ENCODE results near the gene AMY1C. TPM values are rescaled to one million over a fixed set of nuclear protein-coding genes. Genes with fewer than 3 reads are reported as not detected.
"Not testable (repeated sequence)": the region's sequence is repeated elsewhere in the genome, so short reads cannot be mapped to it uniquely, and the experiment has no call there.

AMY1C gene
- not detected in 2 replicates for total RNA-seq (2012; rRNA removed)

- not testable (repeated sequence) for H3K4me1 ChIP-seq (ENCODE audit: control insufficient read depth, insufficient read depth, low read length)
Measured at GRCh38 chr1:103749598-103749997, at the start of gene AMY1C. Gene AMY1C, plus strand, starts transcription at chr1:103749898. Its CDS starts 572 bp downstream, at chr1:103750470.

DNA sequence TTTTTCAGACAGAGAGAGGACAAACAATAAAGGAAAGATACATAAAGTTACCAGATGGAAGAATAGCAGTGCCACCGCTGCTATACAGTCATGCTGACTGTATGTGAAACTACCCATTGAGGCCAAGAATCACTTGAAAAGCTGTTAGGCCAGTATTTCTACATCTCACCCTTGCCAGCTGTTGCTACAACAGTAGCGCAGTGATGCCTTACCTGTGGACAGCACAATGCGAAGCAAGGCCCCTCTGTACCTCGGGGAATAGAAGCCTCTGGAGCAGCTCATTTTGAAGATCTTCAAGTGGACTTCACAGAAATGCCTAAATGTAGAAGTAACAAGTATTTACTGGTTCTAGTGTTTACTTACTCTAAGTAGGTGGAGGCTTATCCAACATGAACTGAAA, 49.0 kb upstream of the AMY1C start:
- H3K27me3 ChIP-seq (ENCODE audit: control insufficient read depth, insufficient read depth, low read length); H3K4me2 ChIP-seq (ENCODE audit: low read length); H3K9me3 ChIP-seq (replicated peaks; ENCODE audit: low read length); H3K36me3 ChIP-seq (ENCODE audit: insufficient read depth, low read length); H3K4me1 ChIP-seq (ENCODE audit: control insufficient read depth, insufficient read depth, low read length); H3K9ac ChIP-seq (ENCODE audit: low read depth, low read length); H3K4me3 ChIP-seq (ENCODE audit: low read length): not testable (repeated sequence)

More at GRCh38 chr1:103749598-103749997, at the start of gene AMY1C:
- not testable (repeated sequence) for H3K4me2 ChIP-seq (ENCODE audit: low read length); H3K27me3 ChIP-seq (ENCODE audit: control insufficient read depth, insufficient read depth, low read length); H3K36me3 ChIP-seq (ENCODE audit: insufficient read depth, low read length); H3K9me3 ChIP-seq (replicated peaks; ENCODE audit: low read length); H3K9ac ChIP-seq (ENCODE audit: low read depth, low read length); H3K4me3 ChIP-seq (ENCODE audit: low read length)

DNA sequence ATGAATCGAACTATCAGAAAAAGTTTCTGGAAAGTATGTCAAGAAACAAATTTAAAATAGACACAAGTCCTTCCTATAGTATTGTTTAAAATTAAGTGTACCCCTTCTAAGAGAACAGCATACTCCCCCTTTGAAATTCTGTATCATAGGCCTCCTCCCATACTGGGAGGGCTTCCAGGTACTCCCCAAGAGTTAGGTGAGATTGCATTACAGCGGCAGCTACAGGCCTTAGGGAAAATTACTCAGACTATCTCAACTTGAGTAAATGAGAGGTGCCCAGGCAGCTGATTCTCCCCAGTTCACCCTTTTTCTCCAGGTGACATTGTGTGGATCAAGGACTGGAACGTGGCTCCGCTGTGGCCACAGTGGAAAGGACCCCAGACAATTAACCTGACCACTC, 48.4 kb upstream of the AMY1C start:
- H3K27me3 ChIP-seq (ENCODE audit: control insufficient read depth, insufficient read depth, low read length); H3K36me3 ChIP-seq (ENCODE audit: insufficient read depth, low read length); H3K4me1 ChIP-seq (ENCODE audit: control insufficient read depth, insufficient read depth, low read length); H3K4me2 ChIP-seq (ENCODE audit: low read length); H3K4me3 ChIP-seq (ENCODE audit: low read length); H3K9me3 ChIP-seq (replicated peaks; ENCODE audit: low read length); H3K9ac ChIP-seq (ENCODE audit: low read depth, low read length): not testable (repeated sequence)

GRCh38 chr1:103707670-103708069, 42.0 kb upstream of the AMY1C start:
- H3K4me3 ChIP-seq (ENCODE audit: low read length): not testable (repeated sequence)

GRCh38 chr1:103710381-103710780, 39.3 kb upstream of the AMY1C start:
- H3K36me3 ChIP-seq (ENCODE audit: insufficient read depth, low read length); H3K9ac ChIP-seq (ENCODE audit: low read depth, low read length); H3K4me2 ChIP-seq (ENCODE audit: low read length); H3K9me3 ChIP-seq (replicated peaks; ENCODE audit: low read length); H3K27me3 ChIP-seq (ENCODE audit: control insufficient read depth, insufficient read depth, low read length); H3K4me1 ChIP-seq (ENCODE audit: control insufficient read depth, insufficient read depth, low read length); H3K4me3 ChIP-seq (ENCODE audit: low read length): not testable (repeated sequence)

More at GRCh38 chr1:103707670-103708069, 42.0 kb upstream of the AMY1C start:
- not testable (repeated sequence) for H3K36me3 ChIP-seq (ENCODE audit: insufficient read depth, low read length); H3K4me1 ChIP-seq (ENCODE audit: control insufficient read depth, insufficient read depth, low read length); H3K4me2 ChIP-seq (ENCODE audit: low read length); H3K27me3 ChIP-seq (ENCODE audit: control insufficient read depth, insufficient read depth, low read length); H3K9ac ChIP-seq (ENCODE audit: low read depth, low read length); H3K9me3 ChIP-seq (replicated peaks; ENCODE audit: low read length)

- H3K4me1 ChIP-seq (ENCODE audit: control insufficient read depth, insufficient read depth, low read length); H3K9me3 ChIP-seq (replicated peaks; ENCODE audit: low read length); H3K4me3 ChIP-seq (ENCODE audit: low read length); H3K36me3 ChIP-seq (ENCODE audit: insufficient read depth, low read length); H3K4me2 ChIP-seq (ENCODE audit: low read length); H3K9ac ChIP-seq (ENCODE audit: low read depth, low read length); H3K27me3 ChIP-seq (ENCODE audit: control insufficient read depth, insufficient read depth, low read length): not testable (repeated sequence)
Measured at GRCh38 chr1:103717404-103717803, 32.3 kb upstream of the AMY1C start.

- H3K9me3 ChIP-seq (replicated peaks; ENCODE audit: low read length); H3K36me3 ChIP-seq (ENCODE audit: insufficient read depth, low read length); H3K27me3 ChIP-seq (ENCODE audit: control insufficient read depth, insufficient read depth, low read length); H3K4me2 ChIP-seq (ENCODE audit: low read length); H3K9ac ChIP-seq (ENCODE audit: low read depth, low read length); H3K4me3 ChIP-seq (ENCODE audit: low read length); H3K4me1 ChIP-seq (ENCODE audit: control insufficient read depth, insufficient read depth, low read length): not testable (repeated sequence)
Measured at GRCh38 chr1:103721473-103721872, 28.2 kb upstream of the AMY1C start.

DNA sequence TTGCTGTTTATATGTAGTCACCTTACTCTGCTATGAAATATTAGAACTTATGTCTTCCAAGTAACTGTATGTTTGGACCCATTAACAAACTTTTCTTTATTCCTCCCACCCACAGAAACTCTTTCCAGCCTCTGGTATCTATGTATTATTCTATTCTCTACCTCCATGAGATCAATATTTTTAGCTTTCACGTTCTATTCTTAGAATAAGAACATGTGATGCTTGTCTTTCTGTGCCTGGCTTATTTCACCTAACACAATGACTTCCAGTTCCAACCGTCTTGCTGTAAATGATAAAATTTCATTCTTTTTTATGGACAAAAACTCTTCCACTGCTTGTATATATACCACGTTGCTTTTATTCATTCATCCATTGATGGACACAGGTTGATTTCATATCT, 14.4 kb upstream of the AMY1C start:
- not testable (repeated sequence) for H3K9ac ChIP-seq (ENCODE audit: low read depth, low read length); H3K36me3 ChIP-seq (ENCODE audit: insufficient read depth, low read length); H3K27me3 ChIP-seq (ENCODE audit: control insufficient read depth, insufficient read depth, low read length); H3K4me1 ChIP-seq (ENCODE audit: control insufficient read depth, insufficient read depth, low read length); H3K9me3 ChIP-seq (replicated peaks; ENCODE audit: low read length); H3K4me3 ChIP-seq (ENCODE audit: low read length); H3K4me2 ChIP-seq (ENCODE audit: low read length)

DNA sequence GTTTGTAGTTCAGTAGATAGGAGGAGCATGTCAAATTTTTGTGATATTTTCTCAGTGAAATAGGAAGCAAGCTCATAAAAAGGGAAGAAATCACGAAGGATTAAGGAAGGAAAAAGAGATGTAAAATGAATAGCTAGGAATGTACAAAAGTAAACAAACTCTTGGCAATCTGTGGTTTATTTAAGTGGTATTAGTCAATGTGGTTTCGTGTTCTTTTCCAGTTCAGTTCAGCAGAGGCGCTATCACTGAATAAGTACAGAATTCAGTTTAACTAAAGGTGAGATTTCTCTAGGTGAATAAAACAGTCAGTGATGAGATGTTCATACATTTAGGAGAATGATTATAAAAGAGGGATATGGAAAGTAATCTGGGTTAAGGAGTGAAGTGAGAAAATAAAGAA, 11.7 kb upstream of the AMY1C start:
- H3K4me3 ChIP-seq (ENCODE audit: low read length); H3K36me3 ChIP-seq (ENCODE audit: insufficient read depth, low read length); H3K9ac ChIP-seq (ENCODE audit: low read depth, low read length); H3K4me2 ChIP-seq (ENCODE audit: low read length); H3K9me3 ChIP-seq (replicated peaks; ENCODE audit: low read length); H3K4me1 ChIP-seq (ENCODE audit: control insufficient read depth, insufficient read depth, low read length); H3K27me3 ChIP-seq (ENCODE audit: control insufficient read depth, insufficient read depth, low read length): not testable (repeated sequence)

GRCh38 chr1:103744449-103744848, 5.2 kb upstream of the AMY1C start:
- not testable (repeated sequence) for H3K27me3 ChIP-seq (ENCODE audit: control insufficient read depth, insufficient read depth, low read length); H3K9me3 ChIP-seq (replicated peaks; ENCODE audit: low read length); H3K4me3 ChIP-seq (ENCODE audit: low read length); H3K9ac ChIP-seq (ENCODE audit: low read depth, low read length); H3K4me2 ChIP-seq (ENCODE audit: low read length); H3K36me3 ChIP-seq (ENCODE audit: insufficient read depth, low read length); H3K4me1 ChIP-seq (ENCODE audit: control insufficient read depth, insufficient read depth, low read length)

DNA sequence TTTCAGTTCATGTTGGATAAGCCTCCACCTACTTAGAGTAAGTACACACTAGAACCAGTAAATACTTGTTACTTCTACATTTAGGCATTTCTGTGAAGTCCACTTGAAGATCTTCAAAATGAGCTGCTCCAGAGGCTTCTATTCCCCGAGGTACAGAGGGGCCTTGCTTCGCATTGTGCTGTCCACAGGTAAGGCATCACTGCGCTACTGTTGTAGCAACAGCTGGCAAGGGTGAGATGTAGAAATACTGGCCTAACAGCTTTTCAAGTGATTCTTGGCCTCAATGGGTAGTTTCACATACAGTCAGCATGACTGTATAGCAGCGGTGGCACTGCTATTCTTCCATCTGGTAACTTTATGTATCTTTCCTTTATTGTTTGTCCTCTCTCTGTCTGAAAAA, 4.7 kb upstream of the AMY1C start:
- H3K9me3 ChIP-seq (replicated peaks; ENCODE audit: low read length); H3K9ac ChIP-seq (ENCODE audit: low read depth, low read length): not testable (repeated sequence)

DNA sequence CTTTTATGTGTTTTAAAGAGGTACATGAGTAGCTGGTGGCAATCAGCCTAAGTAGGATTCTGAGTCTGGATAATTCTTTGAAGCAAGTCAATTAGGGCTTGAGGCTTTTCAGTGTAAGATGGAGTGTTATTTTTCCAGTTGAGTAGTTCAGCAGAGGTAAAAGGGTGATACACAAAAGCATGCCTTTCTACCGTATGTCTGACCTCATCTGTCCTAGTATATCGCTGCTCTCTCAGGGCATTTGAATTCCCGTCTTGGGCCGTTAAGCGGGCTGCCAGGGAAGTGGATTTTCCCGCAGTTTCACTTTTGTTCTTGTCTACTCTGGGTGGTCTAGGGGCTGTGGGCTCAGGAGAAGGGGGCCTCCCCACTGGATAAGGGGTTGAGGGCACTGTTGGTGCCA, 1.4 kb upstream of the AMY1C start:
- H3K36me3 ChIP-seq (ENCODE audit: insufficient read depth, low read length); H3K4me1 ChIP-seq (ENCODE audit: control insufficient read depth, insufficient read depth, low read length); H3K4me2 ChIP-seq (ENCODE audit: low read length); H3K27me3 ChIP-seq (ENCODE audit: control insufficient read depth, insufficient read depth, low read length); H3K9me3 ChIP-seq (replicated peaks; ENCODE audit: low read length); H3K9ac ChIP-seq (ENCODE audit: low read depth, low read length); H3K4me3 ChIP-seq (ENCODE audit: low read length): not testable (repeated sequence)

More for the DNA sequence above, 4.7 kb upstream of the AMY1C start:
- H3K4me3 ChIP-seq (ENCODE audit: low read length); H3K27me3 ChIP-seq (ENCODE audit: control insufficient read depth, insufficient read depth, low read length); H3K4me1 ChIP-seq (ENCODE audit: control insufficient read depth, insufficient read depth, low read length); H3K36me3 ChIP-seq (ENCODE audit: insufficient read depth, low read length); H3K4me2 ChIP-seq (ENCODE audit: low read length): not testable (repeated sequence)

GRCh38 chr1:103761896-103762295, 12.2 kb downstream of the AMY1C start:
- Histone ChIP-seq H3K4me1 (ENCODE audit: control insufficient read depth, insufficient read depth, low read length) (no peaks in the 10 kb centered on the region), H3K9ac (ENCODE audit: low read depth, low read length) (no peak overlapping the region), H3K4me2 (ENCODE audit: low read length) (no peak overlapping the region), H3K36me3 (ENCODE audit: insufficient read depth, low read length) (no peaks in the 10 kb centered on the region), H3K9me3 (replicated peaks; ENCODE audit: low read length) (no peaks in the 10 kb centered on the region), H3K4me3 (ENCODE audit: low read length) (no peak overlapping the region), H3K27me3 (ENCODE audit: control insufficient read depth, insufficient read depth, low read length) (no peaks in the 10 kb centered on the region)
